GM19468 (cell line): ENCODE measurements around the gene WFIKKN1.

Experiments
- ATAC-seq: cut with Tn5 transposase; IDR thresholded peaks from one replicate; pipeline ENCODE4 v1.9.1; 2021; ENCODE audit warnings: mild to moderate bottlenecking, moderate library complexity, moderate number of reproducible peaks; ENCODE audit not compliant: unreplicated experiment; ENCODE audit errors: extremely low read depth

The WFIKKN1 gene

GRCh38 chr16:680967-681745, 50.4 kb downstream of the WFIKKN1 start:
- ATAC-seq, result no peak

- ATAC-seq, result no peak
These were observed 51.1 kb downstream of the WFIKKN1 start for GRCh38 chr16:681746-682427.

- no peak for ATAC-seq
These were observed 52.0 kb downstream of the WFIKKN1 start for GRCh38 chr16:682493-683395.

GRCh38 chr16:683396-684070, 52.7 kb downstream of the WFIKKN1 start:
- ATAC-seq, result no peak
